ENCODE data around the gene DHX8.

Gene DHX8

GRCh38 chr17:43526886-43527648, 43.3 kb downstream of the DHX8 start:
- no peak for DNase-seq (ENCODE audit: low read depth)

- peak; percentile 47 for DNase-seq (ENCODE audit: low read depth)
These were observed 44.7 kb downstream of the DHX8 start for GRCh38 chr17:43528319-43528987.

- no peak for DNase-seq (ENCODE audit: low read depth)
These were observed 45.4 kb downstream of the DHX8 start for GRCh38 chr17:43528988-43529814.

- DNase-seq (ENCODE audit: low read depth), result no peak
These were observed 46.1 kb downstream of the DHX8 start for GRCh38 chr17:43529947-43530287.

- DNase-seq (ENCODE audit: low read depth), result peak; percentile 85
These were observed 46.7 kb downstream of the DHX8 start for GRCh38 chr17:43530288-43531081.

- DNase-seq (ENCODE audit: low read depth), result no peak
These were observed 47.3 kb downstream of the DHX8 start for GRCh38 chr17:43531082-43531378.

GRCh38 chr17:43531955-43532354, 48.2 kb downstream of the DHX8 start:
- no peak for DNase-seq (ENCODE audit: low read depth)

GRCh38 chr17:43532581-43532980, 48.8 kb downstream of the DHX8 start:
- DNase-seq (ENCODE audit: low read depth), result no peak

- DNase-seq (ENCODE audit: low read depth), result no peak
These were observed 49.9 kb downstream of the DHX8 start for GRCh38 chr17:43533699-43534098.

GRCh38 chr17:43534909-43535308, 51.1 kb downstream of the DHX8 start:
- DNase-seq (ENCODE audit: low read depth), result no peak

GRCh38 chr17:43536236-43536992, 52.6 kb downstream of the DHX8 start:
- DNase-seq (ENCODE audit: low read depth), result peak; percentile 31

- no peak for DNase-seq (ENCODE audit: low read depth)
These were observed 57.3 kb downstream of the DHX8 start for GRCh38 chr17:43540821-43541674.

GRCh38 chr17:43542859-43543258, 59.1 kb downstream of the DHX8 start:
- DNase-seq (ENCODE audit: low read depth), result no peak

GRCh38 chr17:43543300-43543699, 59.5 kb downstream of the DHX8 start:
- DNase-seq (ENCODE audit: low read depth), result peak; percentile 24

GRCh38 chr17:43543771-43544575, 60.2 kb downstream of the DHX8 start:
- no peak for DNase-seq (ENCODE audit: low read depth)

GRCh38 chr17:43545383-43545632, 61.5 kb downstream of the DHX8 start:
- peak; percentile 61 for DNase-seq (ENCODE audit: low read depth)

GRCh38 chr17:43546319-43547188, 62.8 kb downstream of the DHX8 start, which contains the start of gene ETV4:
TSS of gene ETV4 (minus strand) at chr17:43546340. CDS start at chr17:43545617, 723 bp downstream.
- DNase-seq (ENCODE audit: low read depth), result peak; percentile 96

GRCh38 chr17:43547189-43547550, 63.4 kb downstream of the DHX8 start:
- DNase-seq (ENCODE audit: low read depth), result no peak
